Common myeloid progenitor, CD34-positive (primary cell): ENCODE measurements around the gene PPIE.
A peak's percentile ranks its signal among the peaks of the same experiment; 100 is the strongest.

Source experiments
- CTCF ChIA-PET: fragments of 350-600 bp; sonication (Branson Sonifier 250); formaldehyde crosslinking; loops from one replicate; lab custom pipeline; 2021; ENCODE audit warnings: antibody characterized with exemption; lab: Charles Lee
- POLR2A ChIA-PET: fragments of 350-600 bp; sonication (Branson Sonifier 250); formaldehyde crosslinking; loops from one replicate; lab custom pipeline; 2021; ENCODE audit warnings: antibody characterized with exemption; lab: Charles Lee
- DNase-seq, 3 donors: peaks; one replicate each; pipeline versions ENCODE4 v3.0.0 to v3.0.0-alpha.2; 2013
- H3K27ac ChIP-seq, 2 experiments: 1 replicate in 1 of 2; 2 replicates in 1 of 2; pipeline ENCODE4 v1.7.0; 2013; ENCODE audit warnings: inconsistent platforms in 2 of 2, low read length in 2 of 2, mild to moderate bottlenecking in 2 of 2, low read depth in 1 of 2, moderate library complexity in 1 of 2; ENCODE audit not compliant: severe bottlenecking in 2 of 2, insufficient read depth in 1 of 2, poor library complexity in 1 of 2
- H3K27me3 ChIP-seq, 5 experiments: replicated peaks in 2 of 5; 1 replicate in 3 of 5; 2 replicates in 2 of 5; pipeline versions ENCODE4 v1.6.1 to v1.7.0; 2013; ENCODE audit warnings: low read length in 4 of 5, mild to moderate bottlenecking in 2 of 5, moderate library complexity in 2 of 5, inconsistent platforms in 1 of 5; ENCODE audit not compliant: insufficient read depth in 5 of 5, control insufficient read depth in 4 of 5
- H3K36me3 ChIP-seq, 4 experiments: 1 replicate in 2 of 4; 2 replicates in 2 of 4; pipeline versions ENCODE4 v1.6.1 to v1.7.0; 2013; ENCODE audit warnings: low read length in 3 of 4, control low read depth in 1 of 4, mild to moderate bottlenecking in 1 of 4; ENCODE audit not compliant: control insufficient read depth in 4 of 4, insufficient read depth in 4 of 4
- H3K4me1 ChIP-seq, 4 experiments: 1 replicate in 3 of 4; 2 replicates in 1 of 4; pipeline versions ENCODE4 v1.6.1 to v1.7.1; 2013; ENCODE audit warnings: low read length in 3 of 4, mild to moderate bottlenecking in 3 of 4, control low read depth in 1 of 4, inconsistent platforms in 1 of 4, moderate library complexity in 1 of 4; ENCODE audit not compliant: control insufficient read depth in 4 of 4, insufficient read depth in 4 of 4; ENCODE audit errors: control extremely low read depth in 1 of 4
- H3K4me3 ChIP-seq, 7 experiments: 1 replicate in 4 of 7; 2 replicates in 3 of 7; pipeline versions ENCODE4 v1.5.1 to v1.7.0; 2013; ENCODE audit warnings: mild to moderate bottlenecking in 7 of 7, low read length in 6 of 7, moderate library complexity in 6 of 7, inconsistent platforms in 2 of 7, low read depth in 2 of 7, control low read depth in 1 of 7; ENCODE audit not compliant: insufficient read depth in 4 of 7, control insufficient read depth in 1 of 7; ENCODE audit errors: extremely low read depth in 1 of 7
- H3K9me3 ChIP-seq, 5 experiments: 1 replicate in 4 of 5; 2 replicates in 1 of 5; pipeline versions ENCODE4 v1.6.1 to v1.7.1; 2013; ENCODE audit warnings: low read length in 4 of 5, mild to moderate bottlenecking in 2 of 5, inconsistent platforms in 1 of 5, low read depth in 1 of 5, moderate library complexity in 1 of 5; ENCODE audit not compliant: control insufficient read depth in 4 of 5, insufficient read depth in 2 of 5; ENCODE audit errors: control extremely low read depth in 1 of 5
- WGBS: methylation state at CpG from one replicate; pipeline ENCODE4 v1.1.5; 2013; ENCODE audit not compliant: insufficient coverage; 5-methylcytosine and 5-hydroxymethylcytosine counted together

The PPIE gene

DNA sequence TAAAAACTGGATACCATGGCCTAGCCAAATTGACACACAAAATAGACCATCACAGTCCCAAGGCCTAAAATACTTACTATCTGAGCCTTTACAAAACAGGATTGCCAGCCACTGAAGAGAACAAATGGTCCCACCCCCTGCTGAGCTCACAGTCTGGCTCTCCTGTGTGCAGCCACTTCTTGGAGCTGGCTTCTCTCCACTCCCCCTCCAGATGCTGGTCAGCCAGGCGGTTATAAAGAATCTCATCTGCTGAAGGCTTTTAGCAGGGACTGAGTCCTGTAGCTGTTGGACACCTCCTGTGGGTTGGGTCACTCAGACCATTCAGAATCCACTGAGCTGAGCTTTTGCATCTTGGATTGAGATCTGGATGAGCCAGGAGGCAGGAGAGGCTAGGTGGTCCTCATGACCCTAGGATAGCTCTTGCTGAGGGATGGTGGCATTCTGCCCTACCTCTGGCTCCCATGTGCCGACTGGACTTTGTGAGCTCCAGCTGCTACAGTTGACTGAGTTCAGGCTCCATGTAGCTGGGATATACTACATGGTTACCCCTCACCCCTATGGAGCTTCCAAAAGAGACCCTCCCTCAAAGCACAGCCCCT lies 16.3 kb downstream of the PPIE start:
- H3K4me1 ChIP-seq = peaks cover 0 to 23% (median 9%) of the 10 kb centered on the region in 4 experiments
- peaks cover 14 to 86% (median 67%) of the 10 kb centered on the region in 4 experiments for H3K36me3 ChIP-seq
- ChIA-PET POLR2A (no interaction called here), CTCF (interaction anchor here (0.8 kb wide), 1 partner anchor 125 kb away, joined by 3 read pairs; no protein-coding TSS in a partner anchor)
- no peak overlapping the region for H3K4me3 ChIP-seq
- no peaks in the 10 kb centered on the region for H3K9me3 ChIP-seq
- no peaks in the 10 kb centered on the region for H3K27me3 ChIP-seq
- DNase-seq = no peak
- no peak overlapping the region for H3K27ac ChIP-seq
- whole genome bisulfite sequencing = 50% methylated on average over 2 of the region's 2 CpGs

DNA sequence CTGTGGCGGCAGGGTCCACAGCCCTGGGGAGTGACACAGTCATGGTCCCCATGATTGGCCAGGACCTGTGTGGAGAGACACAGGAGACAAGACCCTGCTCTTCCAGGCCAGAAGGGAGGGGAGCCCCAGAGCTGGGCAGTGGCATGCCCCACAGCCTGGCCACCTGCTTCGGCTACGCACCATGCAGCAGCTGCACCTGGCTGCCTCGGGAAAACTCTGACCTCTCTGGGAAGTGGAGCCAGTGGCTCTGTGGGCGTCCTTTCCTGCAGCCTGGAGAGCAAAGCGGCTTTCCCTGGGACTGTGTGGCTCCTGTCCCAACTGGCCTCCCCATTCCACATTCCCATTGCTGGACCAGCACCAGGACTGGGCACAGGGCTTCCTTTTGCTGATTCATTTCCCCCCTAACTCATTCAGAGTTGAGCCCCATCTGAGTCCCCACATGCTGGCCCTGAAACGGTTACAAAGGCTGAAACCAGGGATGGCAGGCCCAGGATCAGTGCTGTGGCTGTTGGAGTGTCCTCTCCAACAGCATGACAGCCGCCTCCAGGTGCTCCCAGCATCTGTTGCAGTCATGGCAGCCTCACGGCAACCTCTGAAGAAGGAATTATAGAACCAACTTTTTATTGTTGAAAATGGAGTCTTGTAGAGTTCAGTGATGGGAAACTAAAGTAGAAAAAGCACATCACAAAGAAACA lies 17.4 kb downstream of the PPIE start:
- peaks cover 10 to 78% (median 58%) of the 10 kb centered on the region in 4 experiments for H3K36me3 ChIP-seq
- DNase-seq = no peak
- no peak overlapping the region for H3K4me3 ChIP-seq
- no peaks in the 10 kb centered on the region for H3K27me3 ChIP-seq
- H3K27ac ChIP-seq = no peak overlapping the region
- ChIA-PET POLR2A (no interaction called here), CTCF (no interaction called here)
- no peaks in the 10 kb centered on the region for H3K9me3 ChIP-seq
- H3K4me1 ChIP-seq = peaks cover 0 to 23% (median 9%) of the 10 kb centered on the region in 4 experiments
- whole genome bisulfite sequencing = 85% methylated on average over 7 of the region's 9 CpGs

DNA sequence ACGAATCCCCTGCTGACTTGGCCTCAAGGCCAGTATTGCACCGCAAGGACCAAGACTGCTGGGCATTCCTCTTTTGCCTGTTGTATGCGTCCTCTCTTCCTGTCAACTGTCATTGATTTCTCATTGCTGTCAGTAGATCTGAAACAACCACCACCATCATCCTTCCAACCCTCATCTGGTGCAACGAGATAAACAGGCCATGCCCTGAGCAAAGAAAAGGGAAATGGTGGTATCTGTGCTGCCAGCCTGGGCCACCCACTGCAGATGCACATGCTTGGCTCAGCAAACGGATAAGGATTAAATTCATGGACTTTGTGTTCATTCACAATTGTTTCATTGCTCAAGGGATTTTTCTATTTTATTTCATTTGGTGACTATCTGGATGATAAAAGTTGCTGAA lies 18.8 kb downstream of the PPIE start:
- Histone ChIP-seq H3K27ac (no peak overlapping the region), H3K27me3 (no peaks in the 10 kb centered on the region), H3K9me3 (no peaks in the 10 kb centered on the region), H3K4me1 (peaks cover 0 to 23% (median 9%) of the 10 kb centered on the region in 4 experiments), H3K4me3 (peak overlapping the region in 1 of 7 experiments; percentile 13), H3K36me3 (peaks cover 4 to 64% (median 52%) of the 10 kb centered on the region in 4 experiments)
- CTCF ChIA-PET = no interaction called here
- peak; percentile 82 to 95 (median 89) for DNase-seq
- POLR2A ChIA-PET = no interaction called here
- 10% methylated on average over 2 of the region's 5 CpGs for WGBS

DNA sequence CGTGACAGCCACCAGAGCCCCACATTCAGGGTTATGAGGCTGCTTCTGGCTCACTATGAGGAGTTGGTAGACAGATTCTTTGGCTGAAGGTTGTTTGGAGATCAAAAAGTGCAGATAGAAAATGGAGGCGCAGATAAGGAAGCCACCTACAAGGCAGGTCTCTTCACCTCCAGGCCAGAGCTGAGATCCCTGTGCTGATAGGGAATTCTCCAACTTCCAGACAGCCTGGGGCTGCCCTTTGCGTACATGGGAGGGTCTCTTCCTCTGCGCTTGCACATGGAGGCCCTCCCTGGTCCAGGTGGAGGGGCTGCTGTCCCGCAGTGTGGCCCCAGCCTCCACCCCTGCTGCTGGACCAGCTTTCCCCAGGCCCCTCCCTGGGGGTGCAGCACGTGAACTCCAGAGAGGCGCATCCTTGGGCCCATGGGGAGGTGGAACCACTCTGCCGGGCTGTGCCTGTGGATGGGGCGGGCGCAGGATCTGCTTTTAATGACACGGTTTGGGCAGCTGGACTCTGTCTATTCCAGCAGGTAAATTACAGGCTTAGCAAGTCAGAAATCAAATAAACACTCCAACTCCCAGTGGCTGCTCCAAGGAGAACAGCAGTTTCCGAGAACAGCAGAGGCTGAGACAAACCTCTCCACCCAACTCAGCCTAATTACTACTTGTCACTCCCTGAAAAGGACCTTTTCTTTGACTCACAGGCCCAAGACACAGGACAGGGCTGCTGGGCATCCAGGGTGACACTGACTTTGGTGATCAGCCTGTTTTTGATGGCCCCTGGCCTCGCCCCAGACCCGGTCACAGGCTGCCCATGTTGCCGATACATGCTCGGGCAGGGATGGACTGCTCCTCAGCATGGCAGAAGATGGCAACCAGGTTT lies 20.1 kb downstream of the PPIE start:
- POLR2A ChIA-PET = no interaction called here

DNA sequence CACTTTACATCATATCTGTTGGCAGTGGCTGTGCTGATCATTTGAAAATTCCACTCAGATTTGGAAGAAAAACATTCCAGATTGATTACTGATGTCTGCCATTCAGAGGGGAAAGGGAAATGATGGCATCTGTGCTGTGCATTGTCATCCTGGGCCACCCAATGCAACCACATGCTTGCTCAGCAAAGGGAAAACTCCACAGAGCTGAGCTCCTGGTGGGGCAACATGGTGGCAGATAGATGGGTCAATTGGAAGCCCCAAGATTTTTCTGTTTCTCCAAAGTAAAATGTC lies 20.7 kb downstream of the PPIE start:
- ChIA-PET POLR2A (no interaction called here), CTCF (no interaction called here)
- Histone ChIP-seq H3K4me1 (peaks cover 0 to 23% (median 9%) of the 10 kb centered on the region in 4 experiments), H3K36me3 (peaks cover 4 to 46% (median 39%) of the 10 kb centered on the region in 4 experiments), H3K9me3 (no peaks in the 10 kb centered on the region), H3K4me3 (no peak overlapping the region), H3K27ac (no peak overlapping the region), H3K27me3 (no peaks in the 10 kb centered on the region)
- DNase-seq = no peak

More for the DNA sequence above, 20.1 kb downstream of the PPIE start:
- DNase-seq = no peak
- Histone ChIP-seq H3K27ac (no peak overlapping the region), H3K36me3 (peaks cover 4 to 52% (median 44%) of the 10 kb centered on the region in 4 experiments), H3K27me3 (no peaks in the 10 kb centered on the region), H3K4me3 (no peak overlapping the region), H3K9me3 (no peaks in the 10 kb centered on the region), H3K4me1 (peaks cover 0 to 23% (median 9%) of the 10 kb centered on the region in 4 experiments)
- 96% methylated on average over 12 of the region's 16 CpGs for WGBS
- CTCF ChIA-PET = no interaction called here

DNA sequence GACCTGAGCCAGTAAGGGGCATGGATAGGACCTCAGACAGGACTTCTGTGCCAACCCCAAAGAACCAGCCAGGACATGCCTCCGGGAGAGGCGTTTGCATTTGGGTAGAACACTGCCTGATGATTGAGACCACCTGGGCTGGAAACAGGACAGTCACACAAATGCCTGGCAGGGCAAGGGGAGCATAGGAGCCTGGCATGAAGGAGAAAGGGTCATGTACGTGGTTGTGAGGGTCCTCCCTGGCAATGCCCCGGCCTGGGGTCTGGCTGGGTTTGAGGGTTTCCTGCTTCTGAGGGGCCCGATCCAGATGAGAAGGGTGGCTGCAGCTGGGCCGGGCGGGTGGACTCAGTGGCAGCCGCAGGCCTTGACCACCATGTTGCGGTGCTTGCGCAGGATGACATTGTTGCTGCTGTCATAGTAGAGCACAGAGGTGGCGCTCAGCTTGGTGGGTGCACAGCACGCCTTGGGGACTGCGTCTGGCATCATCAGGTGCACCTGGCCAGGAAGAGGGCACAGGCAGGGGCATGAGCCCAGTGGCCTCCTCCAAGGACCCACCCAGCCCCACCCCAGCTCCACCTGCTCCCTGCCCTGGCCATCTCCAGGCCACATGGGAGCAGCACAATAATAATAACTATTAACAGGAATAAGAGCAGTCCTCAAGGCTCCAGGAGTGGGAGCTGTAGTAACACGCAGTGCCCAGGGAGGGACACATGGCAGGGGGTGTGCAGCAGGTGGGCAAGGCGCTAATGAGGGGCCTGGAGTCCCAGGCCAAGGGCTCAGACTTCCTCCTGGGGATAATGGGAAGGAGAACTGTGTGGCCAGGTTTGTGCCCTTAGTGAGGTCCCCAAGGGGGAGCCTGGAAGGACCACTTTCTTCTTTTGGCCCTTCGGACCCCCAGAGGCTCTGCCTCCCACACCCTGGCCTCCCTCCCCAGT lies 21.7 kb downstream of the PPIE start:
- ChIA-PET CTCF (no interaction called here), POLR2A (interaction anchor here (0.6 kb wide), 1 partner anchor 1065 kb away, joined by 3 read pairs; no protein-coding TSS in a partner anchor)
- no peaks in the 10 kb centered on the region for H3K9me3 ChIP-seq
- H3K4me3 ChIP-seq = no peak overlapping the region
- no peak for DNase-seq
- peaks cover 4 to 37% (median 31%) of the 10 kb centered on the region in 4 experiments for H3K36me3 ChIP-seq
- no peak overlapping the region for H3K27ac ChIP-seq
- WGBS = 88% methylated on average over 12 of the region's 16 CpGs
- peaks cover 0 to 23% (median 9%) of the 10 kb centered on the region in 4 experiments for H3K4me1 ChIP-seq
- no peaks in the 10 kb centered on the region for H3K27me3 ChIP-seq
